ENCODE results near the gene RNF10.
"Not testable (repeated sequence)": the region's sequence is repeated elsewhere in the genome, so short reads cannot be mapped to it uniquely, and the experiment has no call there.

RNF10 gene

GRCh38 chr12:120528861-120529525, 5.2 kb upstream of the RNF10 start, which contains the start of gene COQ5:
TSS of gene COQ5 (minus strand) at chr12:120529158. CDS start at chr12:120529141, 17 bp downstream.
- DNase-seq, result peak; percentile 44 to 95 (median 84)

GRCh38 chr12:120529641-120530417, 4.3 kb upstream of the RNF10 start:
- DNase-seq, result peak in 2 of 56 donors; percentile 3 to 8

- DNase-seq, result not testable (repeated sequence)
These were observed 3.8 kb upstream of the RNF10 start for GRCh38 chr12:120530418-120530761.

GRCh38 chr12:120532701-120533238, 1.4 kb upstream of the RNF10 start:
- no peak for DNase-seq

- DNase-seq, result peak in 17 of 56 donors; percentile 8 to 61 (median 41)
These were observed 823 bp downstream of the RNF10 start for GRCh38 chr12:120534703-120535655.

- DNase-seq, result no peak
These were observed 2.1 kb downstream of the RNF10 start for GRCh38 chr12:120536064-120536791.

GRCh38 chr12:120537856-120538220, 3.7 kb downstream of the RNF10 start:
- DNase-seq, result no peak

GRCh38 chr12:120538281-120539156, 4.4 kb downstream of the RNF10 start:
- peak in 2 of 56 donors; percentile 6 to 8 for DNase-seq

GRCh38 chr12:120539303-120539702, 5.1 kb downstream of the RNF10 start:
- no peak for DNase-seq

GRCh38 chr12:120540445-120540844, 6.3 kb downstream of the RNF10 start:
- no peak for DNase-seq

GRCh38 chr12:120542166-120542565, 8.0 kb downstream of the RNF10 start:
- DNase-seq, result no peak

- no peak for DNase-seq
These were observed 10.5 kb downstream of the RNF10 start for GRCh38 chr12:120544691-120545090.

GRCh38 chr12:120546050-120546386, 11.9 kb downstream of the RNF10 start:
- DNase-seq, result no peak

GRCh38 chr12:120554678-120555077, 20.5 kb downstream of the RNF10 start:
- DNase-seq, result peak in 6 of 56 donors; percentile 5 to 37 (median 17)

- no peak for DNase-seq
These were observed 23.4 kb downstream of the RNF10 start for GRCh38 chr12:120557589-120557988.

- DNase-seq, result no peak
These were observed 28.8 kb downstream of the RNF10 start for GRCh38 chr12:120562906-120563305.

GRCh38 chr12:120563495-120563894, 29.3 kb downstream of the RNF10 start:
- no peak for DNase-seq

- DNase-seq, result no peak
These were observed 37.1 kb downstream of the RNF10 start for GRCh38 chr12:120571299-120571698.

- DNase-seq, result no peak
These were observed 39.4 kb downstream of the RNF10 start for GRCh38 chr12:120573560-120573959.

GRCh38 chr12:120574106-120574505, 40.0 kb downstream of the RNF10 start:
- DNase-seq, result no peak
